Occipital lobe (tissue), 2 donors: ENCODE data around the gene ALK. TPM values are rescaled to one million over a fixed set of nuclear protein-coding genes. Genes with fewer than 3 reads are reported as not detected.

ENCODE experiments used
- DNase-seq: peaks from one replicate; lab custom pipeline; 2025; lab: John Stamatoyannopoulos, UW
- total RNA-seq: library from RNA; depleted of rRNA; stranded (reverse); fragments of >200 nt; gene quantifications from one replicate; pipeline ENCODE4 v1.2.3, GENCODE V29; 2014

Gene ALK
- total RNA-seq, 1 donor from 2014 or later = 0.78 TPM

- peak; percentile 32 for DNase-seq
Observed at GRCh38 chr2:29326926-29327325, 594.5 kb downstream of the ALK start.

- no peak for DNase-seq
Observed at GRCh38 chr2:29325544-29325943, 595.8 kb downstream of the ALK start.

GRCh38 chr2:29323961-29324360, 597.4 kb downstream of the ALK start:
- no peak for DNase-seq

- no peak for DNase-seq
Observed at GRCh38 chr2:29323301-29323700, 598.1 kb downstream of the ALK start.

- DNase-seq = peak; percentile 4
Observed at GRCh38 chr2:29322011-29322410, 599.4 kb downstream of the ALK start.

GRCh38 chr2:29317801-29318485, 603.4 kb downstream of the ALK start:
- DNase-seq = no peak

GRCh38 chr2:29317077-29317517, 604.3 kb downstream of the ALK start:
- no peak for DNase-seq

GRCh38 chr2:29314816-29315571, 606.4 kb downstream of the ALK start:
- DNase-seq = peak; percentile 9

GRCh38 chr2:29311458-29311857, 609.9 kb downstream of the ALK start:
- no peak for DNase-seq

- no peak for DNase-seq
Observed at GRCh38 chr2:29310650-29311348, 610.6 kb downstream of the ALK start.

- DNase-seq = peak; percentile 7
Observed at GRCh38 chr2:29309090-29310029, 612.0 kb downstream of the ALK start.

GRCh38 chr2:29308366-29308765, 613.0 kb downstream of the ALK start:
- DNase-seq = no peak

GRCh38 chr2:29307519-29307918, 613.9 kb downstream of the ALK start:
- DNase-seq = no peak

GRCh38 chr2:29305762-29306161, 615.6 kb downstream of the ALK start:
- no peak for DNase-seq

GRCh38 chr2:29304399-29305060, 616.9 kb downstream of the ALK start:
- DNase-seq = no peak

- no peak for DNase-seq
Observed at GRCh38 chr2:29296585-29296984, 624.8 kb downstream of the ALK start.

- no peak for DNase-seq
Observed at GRCh38 chr2:29295845-29296244, 625.5 kb downstream of the ALK start.

- no peak for DNase-seq
Observed at GRCh38 chr2:29293830-29294438, 627.5 kb downstream of the ALK start.

- DNase-seq = no peak
Observed at GRCh38 chr2:29290293-29291047, 630.9 kb downstream of the ALK start.
